GM12891 (cell line): Measurements from ENCODE around the gene HOXC12.

Source experiments
- POLR2A ChIP-seq: IDR thresholded peaks from 2 replicates; pipeline ENCODE4 v1.6.1; 2011; ENCODE audit warnings: low read depth, low read length, control low read depth
- SPI1 ChIP-seq: IDR thresholded peaks from 2 replicates; pipeline ENCODE4 v1.6.1; 2011; ENCODE audit warnings: low read depth, low read length, control low read depth

GRCh38 chr12:53995002-53995377 lies 40.3 kb downstream of the HOXC12 start:
- TF ChIP-seq SPI1 (no peak), POLR2A (no peak)
